DMS153 treated with DMSO at 0.1 percent for 48 hours (cell line): ENCODE data around the gene SMAP1.
A peak's percentile ranks its signal among the peaks of the same experiment; 100 is the strongest.

Source experiments
- DNase-seq: peaks from one replicate; lab custom pipeline; 2025; ENCODE audit not compliant: unreplicated experiment; lab: John Stamatoyannopoulos, UW

Gene SMAP1

DNA sequence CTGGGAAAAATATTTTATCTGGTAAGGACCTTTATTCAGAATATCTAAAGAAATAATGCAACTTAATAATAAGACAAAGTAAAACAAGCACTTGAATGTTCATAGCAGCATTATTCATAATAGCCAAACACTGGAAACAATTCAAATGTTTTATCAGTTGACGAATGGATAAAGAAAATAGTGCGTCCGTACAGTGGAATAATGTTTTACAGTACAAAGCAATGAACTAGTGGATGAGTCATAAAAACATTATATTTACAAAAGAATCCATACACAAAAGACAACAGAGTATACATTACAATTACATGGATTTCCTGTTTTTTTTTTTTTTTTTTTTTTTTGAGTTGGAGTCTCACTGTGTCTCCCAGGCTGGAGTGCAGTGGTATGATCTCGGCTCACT lies 12.7 kb downstream of the SMAP1 start:
- no peak for DNase-seq

DNA sequence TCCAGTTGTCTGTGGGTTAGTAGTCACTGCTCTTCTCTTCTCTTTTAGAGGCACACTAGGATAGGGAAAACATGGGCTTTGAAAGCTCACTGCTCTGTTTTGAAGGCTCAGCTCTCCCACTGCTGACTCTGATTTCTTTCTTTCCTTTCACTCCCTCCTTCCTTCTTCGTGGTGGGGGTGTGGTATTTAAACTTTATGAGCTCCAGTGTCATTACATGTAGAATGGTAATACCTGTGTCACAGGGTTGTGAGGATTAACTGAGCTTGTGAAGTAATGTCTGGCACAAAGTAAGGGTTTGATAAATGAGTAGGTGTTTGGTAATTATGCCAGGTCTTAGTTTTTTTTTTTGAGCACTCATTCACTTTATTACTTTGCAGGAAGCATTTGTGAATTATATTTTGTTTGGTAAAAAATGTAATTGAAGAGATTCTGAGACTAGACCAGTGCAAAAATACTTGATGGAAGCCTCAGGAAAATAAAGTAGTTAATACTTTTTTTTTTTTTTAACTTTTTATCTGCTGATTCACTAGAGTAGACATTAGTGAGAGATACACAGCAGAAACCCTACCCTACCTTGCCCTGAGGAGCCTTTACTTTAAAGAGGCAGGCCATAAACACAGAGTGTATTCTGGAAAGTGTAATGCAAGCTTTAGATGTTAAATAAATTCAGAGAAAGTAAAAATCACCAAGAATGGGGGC lies 17.3 kb downstream of the SMAP1 start:
- no peak for DNase-seq

DNA sequence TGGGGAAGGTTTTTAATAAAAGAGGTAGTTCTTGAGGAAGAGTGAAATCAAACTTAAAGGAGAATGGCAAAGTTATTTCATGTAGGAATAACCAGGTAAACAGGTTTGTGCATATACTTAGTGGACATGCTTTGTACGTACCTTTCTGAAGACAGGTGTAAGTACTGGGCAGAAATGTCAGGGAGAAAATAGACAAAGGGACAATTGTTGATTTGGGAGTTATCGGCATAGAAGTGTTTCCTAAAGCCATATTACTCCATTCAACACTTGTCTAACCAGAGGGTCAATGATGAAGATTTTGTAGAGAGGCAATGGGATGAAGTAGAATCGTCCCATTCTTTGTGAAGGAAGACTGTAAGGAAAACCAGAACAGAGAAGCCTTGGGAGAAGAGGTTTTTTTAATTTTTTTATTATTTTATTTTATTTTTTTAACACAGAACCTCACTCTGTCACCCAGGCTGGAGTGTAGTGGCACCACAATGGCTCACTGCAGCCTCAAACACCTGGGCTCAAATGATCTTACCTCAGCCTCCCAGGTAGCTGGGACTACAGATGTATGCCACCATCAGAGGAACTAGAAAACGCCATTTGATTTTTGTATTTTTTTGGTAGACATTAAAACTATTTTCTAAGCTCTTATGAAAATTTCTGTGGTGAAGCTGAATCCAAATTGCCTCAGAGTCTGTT lies 18.0 kb downstream of the SMAP1 start:
- DNase-seq: no peak

DNA sequence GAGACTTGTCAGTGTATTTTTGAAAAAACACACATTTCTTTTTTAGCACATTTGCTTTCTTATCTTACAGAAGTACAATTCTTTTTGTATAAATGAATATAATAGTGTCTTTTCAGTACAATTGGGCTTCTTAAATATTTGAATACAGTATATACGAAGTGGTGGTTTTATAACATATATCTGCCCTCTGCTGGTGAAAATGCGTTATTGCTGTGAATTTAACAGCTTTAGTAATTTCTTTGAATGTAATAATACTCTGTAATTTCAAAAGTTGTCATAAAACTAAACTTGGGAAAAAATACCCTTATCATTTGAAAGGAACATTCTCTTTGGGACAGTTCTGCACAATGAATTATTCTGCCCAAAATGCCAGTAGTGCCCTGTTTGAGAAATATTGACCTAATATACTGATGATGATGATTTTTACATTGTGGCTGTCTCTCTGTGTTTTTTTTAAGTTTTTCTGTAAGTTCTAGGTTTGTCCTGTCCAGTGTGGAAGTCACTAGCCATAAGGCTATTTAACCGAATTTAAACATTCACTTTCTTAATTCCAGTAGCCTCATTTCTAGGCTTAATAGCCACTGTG lies 19.0 kb downstream of the SMAP1 start:
- DNase-seq: peak; percentile 48

DNA sequence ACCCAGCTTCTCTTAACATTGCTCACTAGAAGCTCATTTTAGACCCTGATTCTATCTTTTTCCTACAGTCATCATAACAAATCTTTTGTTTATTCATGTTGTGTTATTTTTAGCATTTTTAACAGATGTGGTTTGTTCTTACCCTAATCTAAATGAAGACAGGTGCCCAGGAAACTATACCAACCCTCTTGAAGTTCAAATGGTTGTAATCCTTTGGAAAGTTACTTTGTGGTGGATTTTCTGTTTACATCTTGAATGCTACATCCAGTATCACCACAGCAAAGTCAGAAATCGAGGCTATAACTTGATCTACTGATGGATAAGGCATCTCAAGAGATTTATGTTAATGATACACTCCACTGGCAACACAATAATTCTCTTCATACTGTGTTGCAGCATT lies 26.2 kb downstream of the SMAP1 start:
- no peak for DNase-seq

DNA sequence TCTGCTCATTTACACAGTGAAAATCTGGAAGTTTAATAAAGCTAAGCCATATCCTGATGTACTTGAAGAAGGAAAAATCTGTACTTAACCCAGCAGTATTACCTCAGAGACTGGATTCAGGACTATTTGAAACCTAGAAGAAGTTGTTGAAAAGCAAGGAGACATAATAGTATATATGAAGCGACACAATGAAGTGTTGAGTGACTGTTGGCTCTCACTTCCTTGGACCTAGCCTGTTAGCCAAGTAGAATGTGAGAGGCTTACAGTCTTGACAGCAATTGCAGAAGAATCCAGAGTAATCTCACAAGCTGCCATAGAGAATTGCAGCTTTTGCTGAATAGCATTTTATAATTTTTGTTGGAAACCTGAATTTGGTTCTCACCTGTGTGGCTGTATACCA lies 26.7 kb downstream of the SMAP1 start:
- no peak for DNase-seq

DNA sequence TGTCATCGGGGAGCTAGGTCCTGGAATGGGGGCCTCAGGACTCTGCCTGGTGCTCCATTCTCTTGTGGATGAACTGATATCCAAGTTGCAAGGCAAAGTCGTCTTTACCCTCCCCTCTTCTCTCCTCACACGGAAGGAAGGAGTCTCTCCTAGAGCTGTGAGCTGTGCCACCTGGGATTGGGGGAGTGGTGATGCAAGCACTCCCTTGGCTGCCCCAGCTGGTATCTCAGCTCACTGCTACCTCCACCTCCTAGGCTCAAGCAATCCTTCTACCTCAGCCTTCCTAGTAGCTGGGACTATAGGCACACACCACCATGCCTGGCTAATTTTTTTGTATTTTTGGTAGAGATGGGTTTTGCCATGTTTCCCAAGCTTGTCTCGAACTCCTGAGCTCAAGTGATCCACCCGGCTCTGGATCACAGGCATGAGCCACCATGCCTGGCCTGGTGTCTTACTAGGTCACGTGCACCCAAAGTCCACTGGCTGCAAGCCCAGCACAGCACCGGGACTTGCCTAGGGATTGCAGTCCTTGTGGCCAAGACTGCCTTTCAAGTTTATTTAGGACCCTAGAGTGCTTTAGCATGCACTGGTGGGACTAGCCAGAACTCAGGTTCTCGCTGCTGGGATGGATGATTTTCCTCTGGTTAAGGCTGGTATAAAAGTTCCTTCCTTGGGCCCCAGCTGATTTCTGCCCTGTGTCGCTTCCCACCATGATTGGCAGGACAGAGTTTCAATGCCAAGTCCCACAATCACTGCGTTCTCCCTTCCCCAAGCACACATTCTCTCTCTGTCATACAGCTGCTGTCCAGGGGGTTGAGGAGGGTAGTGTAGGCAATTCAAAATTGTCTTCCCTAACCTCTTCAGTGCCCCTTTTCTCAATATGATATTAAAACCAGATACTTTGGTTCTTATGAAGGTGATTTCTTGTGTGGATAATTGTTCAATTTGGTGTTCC lies 33.5 kb downstream of the SMAP1 start:
- DNase-seq: no peak

DNA sequence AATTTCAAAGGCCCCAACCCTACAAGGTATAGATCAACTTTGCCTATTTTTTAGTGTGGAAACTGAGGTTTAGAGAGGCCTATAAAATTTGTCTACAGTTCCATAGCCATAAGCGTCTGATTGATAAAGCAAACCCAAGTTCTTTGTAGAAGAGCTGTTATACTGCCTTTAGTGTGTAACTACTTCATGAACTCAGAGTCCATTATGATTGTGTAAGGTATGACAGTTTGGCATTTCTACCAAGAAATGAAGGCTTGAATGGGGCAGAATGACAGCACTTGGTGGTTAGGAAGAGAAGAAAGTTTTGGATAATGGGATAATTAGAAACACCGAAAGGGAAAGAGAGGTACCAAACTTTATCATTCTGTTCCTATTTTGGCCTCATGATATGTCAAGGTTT lies 38.1 kb downstream of the SMAP1 start:
- no peak for DNase-seq

DNA sequence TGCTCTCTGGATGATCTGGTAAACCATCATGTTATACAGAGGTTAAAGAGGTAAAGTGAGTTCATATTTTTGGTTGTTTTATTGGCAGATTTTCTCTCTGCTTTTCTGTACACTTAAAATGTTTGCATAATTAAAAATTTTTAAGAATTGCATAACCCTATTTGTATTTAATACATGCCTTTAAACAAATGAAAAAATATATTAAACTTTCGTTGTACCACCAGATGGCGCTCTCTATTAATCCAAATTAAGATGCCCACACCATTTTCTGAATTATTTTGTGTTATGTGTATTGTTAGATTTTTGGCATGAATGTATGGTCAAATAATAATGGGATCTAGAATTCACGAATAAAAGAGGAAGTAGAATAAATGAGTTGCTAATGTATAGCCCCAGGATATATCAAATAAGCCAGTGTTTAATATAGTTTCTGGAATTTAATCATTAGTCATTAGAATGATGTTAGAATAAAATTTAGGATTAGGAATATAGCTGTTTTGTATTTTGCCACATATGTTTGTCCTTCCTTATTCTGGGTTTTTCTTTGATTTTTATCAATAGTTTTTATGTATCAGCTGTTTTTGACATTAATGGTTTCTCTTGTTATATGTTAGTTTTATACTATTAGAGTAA lies 38.9 kb downstream of the SMAP1 start:
- no peak for DNase-seq

DNA sequence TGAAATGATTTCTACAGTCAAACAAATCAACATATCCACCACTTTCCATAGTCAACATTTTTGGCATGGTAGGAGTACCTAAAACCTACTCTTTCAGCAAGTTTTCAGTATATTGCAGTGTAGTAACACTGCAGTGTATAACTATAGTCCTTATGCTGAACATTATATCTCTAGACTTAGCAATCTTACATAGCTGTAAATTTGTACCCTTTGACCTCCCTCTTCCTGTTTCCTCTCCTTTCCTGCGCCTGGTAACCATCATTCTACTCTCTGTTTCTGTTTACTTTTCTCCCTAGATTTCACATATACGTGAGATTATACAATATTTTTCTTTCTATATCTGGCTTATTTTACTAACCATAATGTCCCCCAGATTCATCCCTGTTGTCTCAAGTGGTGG lies 40.2 kb downstream of the SMAP1 start:
- DNase-seq: no peak

DNA sequence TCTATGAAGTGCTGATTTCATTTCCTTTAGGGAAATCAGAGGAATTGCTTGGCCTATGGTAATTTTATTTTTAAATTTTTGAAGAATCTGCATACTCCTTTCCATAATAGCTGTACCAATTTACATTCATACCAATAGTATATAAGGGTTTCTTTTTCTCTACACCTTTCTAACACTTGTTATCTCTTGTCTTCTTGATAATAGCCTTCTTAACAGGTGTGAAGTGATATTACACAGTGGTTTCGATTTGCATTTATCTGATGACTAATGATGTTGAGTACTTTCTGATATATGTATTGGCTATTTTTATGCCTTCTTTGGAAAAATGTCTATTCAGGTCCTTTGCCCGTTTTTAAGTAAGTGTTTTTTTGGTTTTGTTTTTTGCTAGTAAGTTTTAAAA lies 40.8 kb downstream of the SMAP1 start:
- DNase-seq: no peak

DNA sequence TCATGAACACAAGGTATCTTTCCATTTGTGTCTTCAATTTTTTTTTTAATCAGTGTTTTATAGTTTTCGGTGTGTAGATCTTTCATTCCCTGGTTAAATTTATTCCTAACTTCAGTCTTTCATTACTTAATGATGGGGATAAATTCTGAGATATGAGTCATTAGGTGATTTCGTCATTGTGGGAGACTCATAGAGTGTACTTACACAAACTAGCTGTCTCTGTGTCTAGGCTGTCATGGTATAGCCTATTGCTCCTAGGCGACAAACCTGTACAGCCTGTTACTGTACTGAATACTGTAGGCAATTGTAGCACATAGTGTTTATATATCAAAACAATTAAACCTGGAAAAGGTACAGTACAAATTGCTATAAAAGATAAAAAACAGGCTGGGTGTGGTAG lies 42.1 kb downstream of the SMAP1 start:
- DNase-seq: no peak

DNA sequence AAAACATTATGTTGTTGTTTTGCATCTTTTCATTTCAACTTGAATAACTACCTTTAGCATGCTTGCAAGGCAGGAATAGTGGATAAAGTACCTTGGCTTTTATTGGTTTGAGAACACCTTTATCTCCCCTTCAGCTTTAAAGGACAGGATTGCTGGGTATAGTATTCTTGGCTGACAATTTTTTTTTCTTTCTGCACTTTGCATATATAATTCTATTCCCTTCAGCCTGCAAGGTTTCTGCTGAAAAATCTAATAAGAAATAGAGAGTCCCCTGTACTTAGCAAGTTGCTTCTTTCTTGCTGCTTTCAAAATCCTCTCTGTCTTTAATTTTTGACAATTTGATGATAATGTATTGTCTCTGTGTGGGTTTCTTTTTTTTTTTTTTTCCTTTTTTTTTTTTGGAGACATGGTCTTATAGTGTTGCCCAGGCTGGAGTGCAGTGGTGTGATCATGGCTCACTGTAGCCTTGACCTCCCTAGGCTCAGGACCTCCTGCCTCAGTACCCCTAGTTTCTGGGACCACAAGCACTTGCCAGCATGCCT lies 47.1 kb downstream of the SMAP1 start:
- no peak for DNase-seq

DNA sequence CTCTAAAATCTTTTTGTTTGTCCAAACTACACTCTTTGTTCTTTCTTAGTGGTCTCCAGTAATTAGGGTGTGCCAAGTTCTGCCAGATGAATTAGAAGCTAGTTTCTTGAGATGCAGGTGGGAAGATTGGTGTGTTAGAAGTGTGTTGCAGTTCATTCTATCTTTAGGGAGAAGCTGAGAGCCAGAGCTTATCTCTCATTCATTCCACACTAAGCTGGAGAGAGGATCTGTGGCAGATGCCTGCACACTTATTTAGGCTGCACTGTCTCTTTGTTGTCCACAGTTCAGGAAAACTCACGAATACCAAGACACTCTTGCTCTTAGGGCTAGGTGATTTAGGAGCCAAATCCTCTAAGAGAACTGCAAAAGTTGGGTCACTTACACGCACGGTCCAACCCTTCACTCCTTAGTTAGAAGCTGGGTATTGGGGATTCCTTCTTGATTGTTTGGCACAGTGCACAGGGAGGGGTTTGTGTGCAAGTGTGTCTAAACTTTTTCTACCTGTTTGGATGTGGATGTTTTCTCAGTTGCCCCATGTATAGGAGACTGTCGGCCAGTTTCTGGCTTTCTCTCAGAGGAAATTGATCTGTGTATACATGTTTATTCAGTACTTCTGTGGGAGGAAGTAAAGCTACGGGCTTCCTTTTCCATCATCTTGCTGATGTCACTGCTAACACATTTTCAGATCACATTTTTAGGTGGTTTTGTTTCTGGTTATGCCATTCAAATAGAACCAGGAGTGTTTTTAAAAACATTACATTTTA lies 49.5 kb downstream of the SMAP1 start:
- no peak for DNase-seq

DNA sequence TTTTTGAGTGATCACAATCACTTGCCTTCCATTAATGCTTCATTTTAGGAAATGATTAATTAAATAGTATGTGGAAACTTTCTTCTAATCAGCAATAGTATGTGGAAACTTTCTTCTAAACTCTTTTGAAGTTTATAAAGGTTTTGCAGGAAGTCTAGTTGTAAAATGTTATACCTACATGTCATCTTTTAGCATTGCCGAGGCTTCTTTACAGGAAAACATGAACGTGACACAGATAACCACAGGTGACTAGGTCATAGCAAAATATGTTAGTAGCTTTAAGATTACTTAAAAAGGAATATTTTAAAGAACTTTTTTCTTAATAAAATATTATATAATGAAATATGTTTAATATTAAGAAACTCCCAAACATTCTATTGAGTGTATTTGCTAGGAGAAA lies 56.8 kb downstream of the SMAP1 start:
- no peak for DNase-seq

DNA sequence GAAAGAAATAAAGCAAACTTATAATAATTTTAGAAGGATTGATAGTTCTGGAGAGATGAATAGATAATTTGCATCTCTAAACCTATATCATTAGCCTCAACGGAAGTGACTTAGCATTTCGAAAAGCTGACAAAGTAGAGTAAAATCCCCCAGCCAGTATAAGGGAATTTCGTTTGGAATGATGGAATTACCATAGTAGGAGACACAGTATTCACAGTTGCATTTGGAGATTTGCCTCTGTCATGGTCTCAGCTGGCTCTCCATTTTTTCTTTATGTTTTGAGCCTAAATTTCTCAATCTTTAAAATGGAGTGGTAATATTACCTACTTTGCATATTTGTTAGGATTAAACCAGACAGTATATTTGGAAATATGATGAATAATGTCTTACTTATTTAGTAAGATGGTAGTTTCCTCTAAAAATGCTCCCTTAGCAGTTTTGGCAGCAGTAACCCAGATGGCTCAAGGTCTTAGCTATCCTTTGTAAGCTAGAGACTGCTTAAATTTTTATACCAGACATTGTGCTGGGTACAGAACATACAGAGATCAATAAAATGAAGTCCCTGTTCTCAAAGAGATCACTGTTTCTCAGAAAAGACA lies 58.2 kb downstream of the SMAP1 start:
- no peak for DNase-seq

DNA sequence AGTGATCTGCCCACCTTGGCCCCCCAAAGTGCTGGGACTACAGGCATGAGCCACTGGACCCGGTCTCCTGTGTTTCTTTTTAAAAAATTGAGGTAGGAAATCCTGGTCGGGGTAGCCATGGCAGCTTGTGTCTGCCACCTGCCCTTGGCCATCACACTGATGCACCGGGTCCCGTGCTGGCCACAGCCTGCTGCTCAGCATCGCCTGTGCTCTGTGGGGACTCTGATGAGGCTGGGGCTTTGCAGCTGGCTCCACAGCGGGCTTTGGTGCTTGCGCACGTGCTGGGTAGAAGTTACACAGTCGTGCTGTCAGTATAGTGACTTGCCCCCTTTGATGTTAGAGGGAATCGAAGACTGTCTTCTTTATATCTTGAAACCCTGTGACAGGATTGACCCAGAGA lies 66.7 kb downstream of the SMAP1 start:
- DNase-seq: no peak

DNA sequence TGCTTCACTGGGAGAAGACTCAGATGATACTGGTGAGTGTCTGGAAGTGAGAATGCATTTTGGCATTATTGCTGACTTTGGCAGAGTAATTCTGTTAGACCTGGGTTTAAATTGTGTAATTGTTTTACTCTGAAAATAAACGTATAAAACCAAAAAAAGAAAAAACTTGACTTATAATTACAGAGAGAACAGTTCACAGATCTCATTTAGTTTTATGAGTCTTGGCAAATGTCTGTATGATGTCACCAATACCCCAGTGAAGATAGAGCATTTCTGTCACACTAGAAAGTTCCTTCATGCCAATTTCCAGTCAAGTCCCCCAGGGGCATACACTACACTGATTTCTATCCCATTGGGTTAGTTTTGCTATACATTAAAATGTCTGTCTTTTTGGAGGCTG lies 67.3 kb downstream of the SMAP1 start:
- no peak for DNase-seq

DNA sequence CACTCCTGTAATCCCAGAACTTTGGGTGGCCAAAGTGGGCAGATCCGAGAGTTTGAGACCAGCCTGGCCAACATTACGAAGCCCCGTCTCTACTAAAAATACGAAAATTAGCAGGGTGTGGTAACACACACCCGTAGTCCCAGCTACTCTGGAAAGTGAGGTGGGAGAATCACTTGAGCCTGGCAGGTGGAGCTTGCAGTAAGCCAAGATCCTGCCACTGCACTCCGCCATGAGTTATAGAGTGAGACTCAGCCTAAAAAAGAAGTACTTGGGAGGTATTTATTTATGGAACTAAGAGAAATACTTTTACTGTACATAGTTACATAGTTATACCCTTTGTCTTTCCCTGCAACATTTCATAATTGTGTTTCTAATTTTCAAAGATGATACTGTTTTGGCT lies 67.8 kb downstream of the SMAP1 start:
- no peak for DNase-seq

DNA sequence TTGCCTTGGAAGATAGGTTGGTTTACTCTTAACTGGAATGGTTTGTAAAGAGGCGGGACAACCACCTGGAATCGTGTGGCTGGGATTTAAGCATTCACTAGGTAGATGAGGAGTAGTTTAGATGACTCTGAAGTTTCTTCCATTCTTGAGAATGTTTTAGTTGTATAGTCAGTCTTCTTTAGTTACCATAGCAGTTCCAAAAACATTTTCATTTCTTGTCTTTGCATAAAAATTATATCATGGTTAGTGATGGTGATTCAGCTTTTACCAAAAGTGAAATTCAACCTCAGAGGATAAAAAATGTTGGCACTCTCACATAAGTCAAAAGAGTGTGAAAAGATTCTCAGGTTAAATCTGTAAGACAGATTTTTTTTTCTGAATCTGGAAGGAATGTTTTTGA lies 70.3 kb downstream of the SMAP1 start:
- no peak for DNase-seq
